ENCODE measurements around the gene CRYGN.

CRYGN gene

GRCh38 chr7:151459726-151460473, 20.0 kb upstream of the CRYGN start:
- no peak for DNase-seq (ENCODE audit: low read depth)

GRCh38 chr7:151457534-151457933, 17.6 kb upstream of the CRYGN start:
- no peak for DNase-seq (ENCODE audit: low read depth)

- DNase-seq (ENCODE audit: low read depth), result no peak
These were observed 16.8 kb upstream of the CRYGN start for GRCh38 chr7:151456782-151457181.

- no peak for DNase-seq (ENCODE audit: low read depth)
These were observed 16.3 kb upstream of the CRYGN start for GRCh38 chr7:151456276-151456675.

GRCh38 chr7:151455690-151456089, 15.7 kb upstream of the CRYGN start:
- DNase-seq (ENCODE audit: low read depth), result no peak

GRCh38 chr7:151454932-151455530, 15.1 kb upstream of the CRYGN start:
- DNase-seq (ENCODE audit: low read depth), result no peak

- DNase-seq (ENCODE audit: low read depth), result no peak
These were observed 14.4 kb upstream of the CRYGN start for GRCh38 chr7:151454305-151454704.

- no peak for DNase-seq (ENCODE audit: low read depth)
These were observed 13.4 kb upstream of the CRYGN start for GRCh38 chr7:151453326-151453791.

GRCh38 chr7:151452680-151453325, 12.9 kb upstream of the CRYGN start:
- no peak for DNase-seq (ENCODE audit: low read depth)

- no peak for DNase-seq (ENCODE audit: low read depth)
These were observed 12.0 kb upstream of the CRYGN start for GRCh38 chr7:151451626-151452571.

GRCh38 chr7:151451156-151451555, 11.2 kb upstream of the CRYGN start:
- no peak for DNase-seq (ENCODE audit: low read depth)

GRCh38 chr7:151449990-151450389, 10.0 kb upstream of the CRYGN start:
- no peak for DNase-seq (ENCODE audit: low read depth)

- DNase-seq (ENCODE audit: low read depth), result peak; percentile 61
These were observed 8.6 kb upstream of the CRYGN start for GRCh38 chr7:151448261-151449252.

GRCh38 chr7:151447901-151448260, 7.9 kb upstream of the CRYGN start:
- DNase-seq (ENCODE audit: low read depth), result no peak

- no peak for DNase-seq (ENCODE audit: low read depth)
These were observed 7.4 kb upstream of the CRYGN start for GRCh38 chr7:151447312-151447711.

- no peak for DNase-seq (ENCODE audit: low read depth)
These were observed 6.5 kb upstream of the CRYGN start for GRCh38 chr7:151446412-151446811.

GRCh38 chr7:151444632-151445031, 4.7 kb upstream of the CRYGN start:
- no peak for DNase-seq (ENCODE audit: low read depth)

GRCh38 chr7:151442776-151443496, 3.0 kb upstream of the CRYGN start:
- no peak for DNase-seq (ENCODE audit: low read depth)

GRCh38 chr7:151440799-151441445, 981 bp upstream of the CRYGN start:
- DNase-seq (ENCODE audit: low read depth), result no peak
